ENCODE measurements around the gene DIAPH2. TPM values are rescaled to one million over a fixed set of nuclear protein-coding genes. Genes with fewer than 3 reads are reported as not detected.

Gene DIAPH2
- total RNA-seq, 1 experiment from 2014 or later = 0.89 TPM

DNA sequence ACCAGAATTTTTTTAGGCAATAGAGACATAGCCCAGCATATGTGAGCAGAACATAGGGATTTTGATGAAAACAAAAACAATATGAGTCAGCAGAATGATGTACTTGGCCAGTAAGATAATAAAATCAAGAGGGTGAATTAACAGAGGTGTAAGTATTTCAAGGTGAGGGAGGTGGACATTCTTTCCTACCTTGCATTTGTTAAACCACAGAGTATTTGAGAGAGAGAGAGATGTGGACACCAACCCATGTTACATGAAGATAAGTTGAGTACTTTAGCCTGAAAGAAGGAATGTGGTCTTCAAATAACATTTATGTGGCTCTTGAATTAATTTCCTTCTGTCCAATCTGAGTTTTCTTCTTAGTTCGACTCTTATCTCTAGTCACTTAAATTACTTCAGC, 68.6 kb downstream of the DIAPH2 start:
- Histone ChIP-seq H3K4me2 (ENCODE audit: low read depth, low read length, poor library complexity, severe bottlenecking) (no peak overlapping the region), H3K79me2 (ENCODE audit: low read length) (no peaks in the 10 kb centered on the region), H3K4me1 (ENCODE audit: low read length) (no peaks in the 10 kb centered on the region), H3K36me3 (ENCODE audit: insufficient read depth, low read length) (no peaks in the 10 kb centered on the region), H3K9ac (ENCODE audit: low read length) (no peak overlapping the region), H4K20me1 (ENCODE audit: insufficient read depth, low read depth, low read length) (no peaks in the 10 kb centered on the region), H3K27me3 (ENCODE audit: low read length) (no peaks in the 10 kb centered on the region), H2AFZ (ENCODE audit: low read length) (no peak overlapping the region), H3K4me3 (ENCODE audit: low read length) (no peak overlapping the region), H3K9me2 (replicated peaks; ENCODE audit: insufficient read depth, low read length) (no peaks in the 10 kb centered on the region), H3K27ac (ENCODE audit: low read length) (no peak overlapping the region), H3K9me3 (ENCODE audit: low read length) (no peaks in the 10 kb centered on the region; the same call in 1 of the 2 replicates)
- no peak for DNase-seq

DNA sequence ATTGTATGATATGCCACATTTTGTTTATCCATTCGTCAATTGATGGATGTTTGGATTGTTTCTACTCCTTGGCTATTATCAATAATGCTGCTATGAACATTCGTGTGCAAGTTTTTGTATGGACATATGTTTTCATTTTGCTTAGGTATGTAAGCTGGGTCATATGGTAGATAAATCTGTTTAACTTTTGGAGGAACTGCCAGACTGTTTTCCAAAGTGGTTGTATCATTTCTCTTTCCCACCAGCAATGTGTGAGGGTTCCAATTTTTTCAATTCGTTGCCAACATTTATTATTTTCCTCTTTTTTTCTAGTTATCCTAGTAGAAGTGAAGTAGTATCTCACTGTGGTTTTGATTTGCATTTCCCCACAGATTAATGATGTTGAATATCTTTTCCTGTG, 71.8 kb downstream of the DIAPH2 start:
- DNase-seq = no peak
- Histone ChIP-seq H3K27me3 (ENCODE audit: low read length) (no peaks in the 10 kb centered on the region), H4K20me1 (ENCODE audit: insufficient read depth, low read depth, low read length) (no peaks in the 10 kb centered on the region), H3K27ac (ENCODE audit: low read length) (no peak overlapping the region), H3K36me3 (ENCODE audit: insufficient read depth, low read length) (no peaks in the 10 kb centered on the region), H3K4me2 (ENCODE audit: low read depth, low read length, poor library complexity, severe bottlenecking) (no peak overlapping the region), H3K4me1 (ENCODE audit: low read length) (no peaks in the 10 kb centered on the region), H2AFZ (ENCODE audit: low read length) (no peak overlapping the region), H3K9me2 (replicated peaks; ENCODE audit: insufficient read depth, low read length) (no peaks in the 10 kb centered on the region), H3K9ac (ENCODE audit: low read length) (no peak overlapping the region), H3K9me3 (ENCODE audit: low read length) (no peaks in the 10 kb centered on the region; the same call in 1 of the 2 replicates), H3K79me2 (ENCODE audit: low read length) (no peaks in the 10 kb centered on the region), H3K4me3 (ENCODE audit: low read length) (no peak overlapping the region)

DNA sequence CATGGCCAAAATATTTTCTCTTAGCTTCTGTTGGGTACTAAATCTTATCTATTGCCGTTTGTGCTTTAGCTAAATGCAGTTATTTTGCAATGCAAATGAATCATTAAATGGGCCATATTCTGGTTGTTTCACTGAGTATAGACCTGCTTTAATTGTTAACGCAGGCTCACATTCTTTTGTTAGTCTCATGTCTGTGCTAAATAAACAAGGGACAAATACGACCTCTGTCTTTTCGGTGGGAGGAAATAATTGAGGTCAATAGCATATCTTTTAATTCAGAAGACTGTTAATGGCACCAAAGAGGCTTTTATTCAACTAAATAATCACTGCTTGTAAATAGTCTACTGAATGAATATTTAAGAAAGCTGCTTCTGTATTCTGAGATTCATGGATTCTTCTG, 76.9 kb downstream of the DIAPH2 start:
- no peak for DNase-seq
- H3K27me3 ChIP-seq (ENCODE audit: low read length) = no peaks in the 10 kb centered on the region
- H3K4me3 ChIP-seq (ENCODE audit: low read length) = no peak overlapping the region
- no peak overlapping the region for H3K4me2 ChIP-seq (ENCODE audit: low read depth, low read length, poor library complexity, severe bottlenecking)
- H3K79me2 ChIP-seq (ENCODE audit: low read length) = no peaks in the 10 kb centered on the region
- H3K9ac ChIP-seq (ENCODE audit: low read length) = no peak overlapping the region
- no peaks in the 10 kb centered on the region for H3K9me2 ChIP-seq (replicated peaks; ENCODE audit: insufficient read depth, low read length)
- H3K27ac ChIP-seq (ENCODE audit: low read length) = no peak overlapping the region
- H4K20me1 ChIP-seq (ENCODE audit: insufficient read depth, low read depth, low read length) = no peaks in the 10 kb centered on the region
- H3K36me3 ChIP-seq (ENCODE audit: insufficient read depth, low read length) = no peaks in the 10 kb centered on the region
- H3K9me3 ChIP-seq (ENCODE audit: low read length) = no peaks in the 10 kb centered on the region; the same call in 1 of the 2 replicates
- no peak overlapping the region for H2AFZ ChIP-seq (ENCODE audit: low read length)
- H3K4me1 ChIP-seq (ENCODE audit: low read length) = no peaks in the 10 kb centered on the region

DNA sequence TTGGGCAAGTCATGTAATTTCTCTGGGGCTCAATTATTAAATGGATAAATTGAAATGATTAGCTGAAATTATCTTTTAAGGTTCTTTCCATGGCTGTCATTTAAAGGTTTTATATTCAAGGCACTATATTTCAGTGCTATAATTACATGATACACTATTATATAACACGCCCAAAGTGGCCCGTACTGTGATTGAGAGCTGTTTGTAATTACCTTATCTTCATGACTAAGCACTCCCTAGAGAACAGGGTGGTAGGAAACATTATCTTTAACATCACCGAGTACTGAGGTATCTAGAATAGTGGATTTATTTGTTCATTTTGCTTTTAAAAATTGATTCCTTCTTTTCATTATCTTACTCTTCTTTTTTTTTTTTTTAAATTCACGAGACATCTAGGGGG, 79.0 kb downstream of the DIAPH2 start:
- Histone ChIP-seq H3K79me2 (ENCODE audit: low read length) (no peaks in the 10 kb centered on the region), H3K27ac (ENCODE audit: low read length) (no peak overlapping the region), H3K27me3 (ENCODE audit: low read length) (no peaks in the 10 kb centered on the region), H3K9me2 (replicated peaks; ENCODE audit: insufficient read depth, low read length) (no peaks in the 10 kb centered on the region), H4K20me1 (ENCODE audit: insufficient read depth, low read depth, low read length) (no peaks in the 10 kb centered on the region), H2AFZ (ENCODE audit: low read length) (no peak overlapping the region), H3K4me1 (ENCODE audit: low read length) (no peaks in the 10 kb centered on the region), H3K4me2 (ENCODE audit: low read depth, low read length, poor library complexity, severe bottlenecking) (no peak overlapping the region), H3K9me3 (ENCODE audit: low read length) (no peaks in the 10 kb centered on the region), H3K9ac (ENCODE audit: low read length) (no peak overlapping the region), H3K36me3 (ENCODE audit: insufficient read depth, low read length) (no peaks in the 10 kb centered on the region), H3K4me3 (ENCODE audit: low read length) (no peak overlapping the region)
- DNase-seq = no peak

DNA sequence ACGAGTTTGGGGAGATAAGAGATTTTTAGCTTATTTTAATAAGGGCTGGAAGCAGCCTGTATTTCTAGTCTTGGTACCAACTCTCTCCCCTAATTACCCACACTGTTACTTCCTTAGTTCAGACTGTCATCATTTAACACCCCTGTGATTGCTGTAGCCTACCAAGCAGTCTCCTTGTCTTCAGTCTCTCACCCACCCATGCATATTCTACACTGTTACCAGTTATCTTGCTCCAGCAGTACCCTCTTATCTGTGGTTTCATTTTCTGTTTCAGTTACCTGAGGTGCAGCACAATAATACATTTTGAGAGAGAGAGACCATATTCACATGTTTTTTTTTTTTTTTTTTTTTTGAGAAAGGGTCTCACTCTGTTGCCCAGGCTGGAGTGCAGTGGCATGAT, 80.2 kb downstream of the DIAPH2 start:
- Histone ChIP-seq H3K9me2 (replicated peaks; ENCODE audit: insufficient read depth, low read length) (no peaks in the 10 kb centered on the region), H3K36me3 (ENCODE audit: insufficient read depth, low read length) (no peaks in the 10 kb centered on the region), H2AFZ (ENCODE audit: low read length) (no peak overlapping the region), H3K27me3 (ENCODE audit: low read length) (no peaks in the 10 kb centered on the region), H3K9me3 (ENCODE audit: low read length) (no peaks in the 10 kb centered on the region), H3K4me1 (ENCODE audit: low read length) (no peaks in the 10 kb centered on the region), H3K27ac (ENCODE audit: low read length) (no peak overlapping the region), H3K4me3 (ENCODE audit: low read length) (no peak overlapping the region), H3K9ac (ENCODE audit: low read length) (no peak overlapping the region), H3K4me2 (ENCODE audit: low read depth, low read length, poor library complexity, severe bottlenecking) (no peak overlapping the region), H3K79me2 (ENCODE audit: low read length) (no peaks in the 10 kb centered on the region), H4K20me1 (ENCODE audit: insufficient read depth, low read depth, low read length) (no peaks in the 10 kb centered on the region)
- DNase-seq = no peak

DNA sequence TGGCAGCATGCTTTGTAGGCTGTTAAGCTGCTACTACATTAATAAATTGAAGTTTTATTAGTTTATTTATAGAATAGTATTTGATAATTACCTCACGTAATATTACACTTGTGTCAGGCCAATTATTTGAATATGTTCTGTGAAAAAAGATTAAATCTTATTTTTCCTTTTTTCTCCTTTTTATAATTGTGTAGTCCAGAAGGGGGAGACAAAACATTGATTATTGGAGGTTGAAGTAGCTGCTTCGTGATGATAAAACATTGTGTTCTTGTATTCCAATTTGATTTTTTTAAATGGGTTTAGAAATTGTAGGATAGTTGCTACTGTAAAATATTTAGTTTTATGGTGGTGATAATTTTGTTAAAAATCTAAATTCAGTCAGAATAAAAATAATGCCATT, 85.7 kb downstream of the DIAPH2 start:
- H2AFZ ChIP-seq (ENCODE audit: low read length) = no peak overlapping the region
- no peaks in the 10 kb centered on the region for H3K4me1 ChIP-seq (ENCODE audit: low read length)
- no peaks in the 10 kb centered on the region for H3K27me3 ChIP-seq (ENCODE audit: low read length)
- H4K20me1 ChIP-seq (ENCODE audit: insufficient read depth, low read depth, low read length) = no peaks in the 10 kb centered on the region
- no peak overlapping the region for H3K27ac ChIP-seq (ENCODE audit: low read length)
- H3K36me3 ChIP-seq (ENCODE audit: insufficient read depth, low read length) = no peaks in the 10 kb centered on the region
- peak; percentile 74 for DNase-seq
- H3K9ac ChIP-seq (ENCODE audit: low read length) = no peak overlapping the region
- no peak overlapping the region for H3K4me2 ChIP-seq (ENCODE audit: low read depth, low read length, poor library complexity, severe bottlenecking)
- no peaks in the 10 kb centered on the region for H3K79me2 ChIP-seq (ENCODE audit: low read length)
- H3K4me3 ChIP-seq (ENCODE audit: low read length) = no peak overlapping the region
- no peaks in the 10 kb centered on the region for H3K9me3 ChIP-seq (ENCODE audit: low read length)
- no peaks in the 10 kb centered on the region for H3K9me2 ChIP-seq (replicated peaks; ENCODE audit: insufficient read depth, low read length)

DNA sequence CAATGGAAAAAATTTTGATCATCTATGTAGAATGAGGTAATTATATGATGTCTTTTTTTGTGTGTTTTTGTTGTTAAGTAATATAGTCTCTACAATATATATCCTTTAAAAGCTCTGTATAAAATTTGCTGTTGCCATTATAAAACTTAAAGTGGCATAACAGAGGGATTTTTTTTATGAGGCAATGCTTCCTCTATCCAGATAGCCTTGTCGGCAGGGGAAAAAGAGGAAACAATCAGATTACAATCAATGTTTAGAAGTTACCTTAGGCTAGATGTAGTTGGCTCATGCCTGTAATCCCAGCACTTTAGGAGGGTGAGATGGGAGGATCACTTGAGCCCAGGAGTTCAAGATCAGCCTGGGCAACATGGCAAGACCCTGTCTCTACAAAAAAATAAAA, 86.8 kb downstream of the DIAPH2 start:
- Histone ChIP-seq H3K4me3 (ENCODE audit: low read length) (no peak overlapping the region), H3K9ac (ENCODE audit: low read length) (no peak overlapping the region), H3K79me2 (ENCODE audit: low read length) (no peaks in the 10 kb centered on the region), H4K20me1 (ENCODE audit: insufficient read depth, low read depth, low read length) (no peaks in the 10 kb centered on the region), H3K4me2 (ENCODE audit: low read depth, low read length, poor library complexity, severe bottlenecking) (no peak overlapping the region), H3K9me3 (ENCODE audit: low read length) (no peaks in the 10 kb centered on the region), H3K9me2 (replicated peaks; ENCODE audit: insufficient read depth, low read length) (no peaks in the 10 kb centered on the region), H3K36me3 (ENCODE audit: insufficient read depth, low read length) (no peaks in the 10 kb centered on the region), H2AFZ (ENCODE audit: low read length) (no peak overlapping the region), H3K4me1 (ENCODE audit: low read length) (no peaks in the 10 kb centered on the region), H3K27me3 (ENCODE audit: low read length) (no peaks in the 10 kb centered on the region), H3K27ac (ENCODE audit: low read length) (no peak overlapping the region)
- no peak for DNase-seq

DNA sequence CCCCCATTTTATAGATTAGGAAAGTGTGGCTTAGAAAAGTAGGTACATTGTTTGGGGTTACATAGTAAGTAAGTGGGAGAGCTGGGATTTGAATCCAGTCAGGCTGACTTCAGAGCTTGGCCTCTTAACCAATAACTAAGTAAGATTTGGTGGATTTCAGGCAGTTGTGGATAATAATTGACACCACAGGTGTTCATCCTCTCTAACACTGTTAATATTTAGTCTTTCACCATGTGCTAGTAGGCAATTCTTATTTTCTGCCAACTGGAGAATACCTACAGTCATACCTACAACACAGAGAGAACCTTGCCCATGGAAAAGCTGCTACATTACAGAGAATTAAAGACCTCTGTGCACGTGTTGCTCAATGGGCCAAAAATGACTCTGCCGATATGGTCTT, 89.5 kb downstream of the DIAPH2 start:
- H2AFZ ChIP-seq (ENCODE audit: low read length) = no peak overlapping the region
- H3K9ac ChIP-seq (ENCODE audit: low read length) = no peak overlapping the region
- no peaks in the 10 kb centered on the region for H3K27me3 ChIP-seq (ENCODE audit: low read length)
- H3K4me3 ChIP-seq (ENCODE audit: low read length) = no peak overlapping the region
- no peaks in the 10 kb centered on the region for H3K4me1 ChIP-seq (ENCODE audit: low read length)
- H3K9me3 ChIP-seq (ENCODE audit: low read length) = no peaks in the 10 kb centered on the region
- no peak for DNase-seq
- H3K9me2 ChIP-seq (replicated peaks; ENCODE audit: insufficient read depth, low read length) = no peaks in the 10 kb centered on the region
- H3K27ac ChIP-seq (ENCODE audit: low read length) = no peak overlapping the region
- no peaks in the 10 kb centered on the region for H4K20me1 ChIP-seq (ENCODE audit: insufficient read depth, low read depth, low read length)
- H3K79me2 ChIP-seq (ENCODE audit: low read length) = no peaks in the 10 kb centered on the region
- no peaks in the 10 kb centered on the region for H3K36me3 ChIP-seq (ENCODE audit: insufficient read depth, low read length)
- no peak overlapping the region for H3K4me2 ChIP-seq (ENCODE audit: low read depth, low read length, poor library complexity, severe bottlenecking)

DNA sequence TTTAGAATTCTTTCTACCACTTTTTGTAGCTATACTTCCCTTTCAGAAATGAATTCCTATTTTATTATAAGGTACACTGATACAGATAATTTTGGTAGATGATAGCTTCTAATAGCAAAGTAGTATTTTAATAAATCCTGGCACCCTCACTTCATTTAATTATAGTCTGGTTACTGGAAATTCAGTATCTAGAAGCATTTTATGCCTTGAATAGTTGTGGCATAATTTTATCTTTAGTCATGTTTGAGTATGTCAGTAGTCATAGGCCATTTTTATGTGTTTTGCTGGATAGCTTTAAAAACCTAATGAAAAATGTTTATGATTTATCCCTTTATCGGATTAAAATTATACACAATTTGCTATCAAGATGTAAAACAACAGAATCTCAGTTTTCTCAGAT, 92.3 kb downstream of the DIAPH2 start:
- DNase-seq = no peak
- no peaks in the 10 kb centered on the region for H3K36me3 ChIP-seq (ENCODE audit: insufficient read depth, low read length)
- H4K20me1 ChIP-seq (ENCODE audit: insufficient read depth, low read depth, low read length) = no peaks in the 10 kb centered on the region
- H3K9me2 ChIP-seq (replicated peaks; ENCODE audit: insufficient read depth, low read length) = no peaks in the 10 kb centered on the region
- H2AFZ ChIP-seq (ENCODE audit: low read length) = no peak overlapping the region
- no peaks in the 10 kb centered on the region for H3K79me2 ChIP-seq (ENCODE audit: low read length)
- H3K4me2 ChIP-seq (ENCODE audit: low read depth, low read length, poor library complexity, severe bottlenecking) = no peak overlapping the region
- H3K27me3 ChIP-seq (ENCODE audit: low read length) = no peaks in the 10 kb centered on the region
- H3K27ac ChIP-seq (ENCODE audit: low read length) = no peak overlapping the region
- no peak overlapping the region for H3K4me3 ChIP-seq (ENCODE audit: low read length)
- H3K9me3 ChIP-seq (ENCODE audit: low read length) = no peaks in the 10 kb centered on the region
- no peak overlapping the region for H3K9ac ChIP-seq (ENCODE audit: low read length)
- no peaks in the 10 kb centered on the region for H3K4me1 ChIP-seq (ENCODE audit: low read length)
